ENCODE measurements around the gene TEX36. TPM values are rescaled to one million over a fixed set of nuclear protein-coding genes. Genes with fewer than 3 reads are reported as not detected.

The TEX36 gene
- not detected for total RNA-seq

GRCh38 chr10:125683063-125683462, at the start of gene TEX36:
Gene TEX36 (minus strand): TSS chr10:125683163. CDS start chr10:125682989, 174 bp downstream.

DNA sequence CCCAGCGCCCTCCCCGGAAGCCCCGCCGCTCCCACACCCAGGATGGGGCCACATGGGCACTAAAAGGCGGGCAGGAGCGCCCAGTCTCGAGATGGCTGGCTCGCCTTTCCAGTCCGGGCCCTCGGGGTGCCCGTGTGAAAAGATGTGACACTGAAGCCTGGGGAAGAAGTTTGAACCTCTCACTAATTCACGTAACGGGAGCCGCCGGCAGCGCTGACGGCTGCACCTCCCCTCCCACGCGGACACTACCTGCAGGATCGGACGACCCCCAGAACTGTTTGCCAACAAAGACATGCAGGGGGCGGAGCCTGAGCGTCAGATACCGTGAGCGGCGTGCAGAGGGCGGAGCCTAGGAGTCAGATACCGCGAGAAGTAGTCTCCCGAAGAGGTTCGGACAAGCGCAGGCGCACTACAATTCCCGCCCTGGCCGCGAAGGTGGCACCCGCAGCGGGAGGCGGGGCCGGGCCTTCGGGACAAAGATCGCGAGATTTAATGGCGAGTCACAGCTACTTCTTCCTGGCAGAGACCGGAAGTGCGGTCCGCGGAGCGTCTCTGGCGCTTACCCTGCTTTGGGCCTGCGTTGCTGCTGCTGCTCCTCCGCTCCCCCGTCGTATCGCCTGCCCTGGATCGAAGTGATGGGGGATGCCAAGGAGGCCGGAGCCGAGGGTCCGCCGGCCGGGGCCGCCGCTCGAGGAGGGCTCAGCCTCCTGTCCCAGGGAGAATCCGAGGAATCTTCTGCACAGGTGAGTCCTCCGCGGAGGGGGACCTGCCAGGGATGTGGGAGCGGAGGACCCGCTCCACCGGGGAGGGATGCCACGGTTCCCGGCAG, 36.4 kb upstream of the TEX36 start, which contains the start of gene EDRF1:
EDRF1 (plus strand) TSS at position 537 of the 829 bp plus-strand sequence; CDS start at position 636, 99 bp downstream.

Other genes starting within 250 kb of the TEX36 start
- 76.1 TPM for gene EDRF1, start 36.5 kb upstream of the TEX36 start, total RNA-seq
- gene MMP21, start 92.7 kb upstream of the TEX36 start, total RNA-seq, result 0.31 TPM
- 51.3 TPM for gene UROS, start 140.1 kb upstream of the TEX36 start, total RNA-seq
- 29.4 TPM for gene BCCIP, start 140.4 kb upstream of the TEX36 start, total RNA-seq
- gene DHX32, start 198.1 kb upstream of the TEX36 start, total RNA-seq, result 22.5 TPM
- 2.2 TPM for gene FANK1, start 213.4 kb upstream of the TEX36 start, total RNA-seq